ENCODE results near the gene STH. TPM values are rescaled to one million over a fixed set of nuclear protein-coding genes. Genes with fewer than 3 reads are reported as not detected.

STH gene
- total and polyA plus RNA-seq, 2 experiments from 2014 or later = not detected

- Histone ChIP-seq H3K9me3 (ENCODE audit: low read depth) (no peaks in the 10 kb centered on the region), H3K4me3 (no peak overlapping the region), H3K27me3 (no peaks in the 10 kb centered on the region), H3K4me1 (ENCODE audit: low read depth) (no peaks in the 10 kb centered on the region), H3K27ac (no peak overlapping the region), H3K36me3 (no peaks in the 10 kb centered on the region)
- no peak for TF ChIP-seq CTCF (IDR thresholded peaks at IDR 0.05; ENCODE audit: low read depth, low read length)
- DNase-seq (ENCODE audit: low read depth in 1 of 2, low spot score in 1 of 2) = no peak
These were observed 31.7 kb upstream of the STH start for GRCh38 chr17:45967378-45967777.

- Histone ChIP-seq H3K36me3 (no peaks in the 10 kb centered on the region), H3K9me3 (ENCODE audit: low read depth) (no peaks in the 10 kb centered on the region), H3K27me3 (no peaks in the 10 kb centered on the region), H3K27ac (no peak overlapping the region), H3K4me1 (ENCODE audit: low read depth) (no peaks in the 10 kb centered on the region), H3K4me3 (no peak overlapping the region)
- TF ChIP-seq CTCF (IDR thresholded peaks at IDR 0.05; ENCODE audit: low read depth, low read length) = no peak
- DNase-seq (ENCODE audit: low read depth in 1 of 2, low spot score in 1 of 2) = no peak
These were observed 30.3 kb upstream of the STH start for GRCh38 chr17:45968732-45969131.

- H3K36me3 ChIP-seq = no peaks in the 10 kb centered on the region
- H3K4me3 ChIP-seq = no peak overlapping the region
- DNase-seq (ENCODE audit: low read depth in 1 of 2, low spot score in 1 of 2) = no peak
- H3K4me1 ChIP-seq (ENCODE audit: low read depth) = no peaks in the 10 kb centered on the region
- no peak for TF ChIP-seq CTCF (IDR thresholded peaks at IDR 0.05; ENCODE audit: low read depth, low read length)
- no peak overlapping the region for H3K27ac ChIP-seq
- H3K9me3 ChIP-seq (ENCODE audit: low read depth) = no peaks in the 10 kb centered on the region
- H3K27me3 ChIP-seq = no peaks in the 10 kb centered on the region
These were observed 29.3 kb upstream of the STH start for GRCh38 chr17:45969726-45970125.

GRCh38 chr17:45970659-45971058, 28.4 kb upstream of the STH start:
- Histone ChIP-seq H3K4me3 (no peak overlapping the region), H3K36me3 (no peaks in the 10 kb centered on the region), H3K9me3 (ENCODE audit: low read depth) (no peaks in the 10 kb centered on the region), H3K27me3 (no peaks in the 10 kb centered on the region), H3K27ac (no peak overlapping the region), H3K4me1 (ENCODE audit: low read depth) (no peaks in the 10 kb centered on the region)
- no peak for TF ChIP-seq CTCF (IDR thresholded peaks at IDR 0.05; ENCODE audit: low read depth, low read length)
- no peak for DNase-seq (ENCODE audit: low read depth in 1 of 2, low spot score in 1 of 2)

DNA sequence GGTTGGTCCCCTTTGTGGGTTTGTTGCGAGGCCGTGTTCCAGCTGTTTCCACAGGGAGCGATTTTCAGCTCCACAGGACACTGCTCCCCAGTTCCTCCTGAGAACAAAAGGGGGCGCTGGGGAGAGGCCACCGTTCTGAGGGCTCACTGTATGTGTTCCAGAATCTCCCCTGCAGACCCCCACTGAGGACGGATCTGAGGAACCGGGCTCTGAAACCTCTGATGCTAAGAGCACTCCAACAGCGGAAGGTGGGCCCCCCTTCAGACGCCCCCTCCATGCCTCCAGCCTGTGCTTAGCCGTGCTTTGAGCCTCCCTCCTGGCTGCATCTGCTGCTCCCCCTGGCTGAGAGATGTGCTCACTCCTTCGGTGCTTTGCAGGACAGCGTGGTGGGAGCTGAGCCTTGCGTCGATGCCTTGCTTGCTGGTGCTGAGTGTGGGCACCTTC, 27.3 kb upstream of the STH start:
- Histone ChIP-seq H3K27ac (no peak overlapping the region), H3K27me3 (no peaks in the 10 kb centered on the region), H3K4me3 (no peak overlapping the region), H3K36me3 (no peaks in the 10 kb centered on the region), H3K4me1 (ENCODE audit: low read depth) (no peaks in the 10 kb centered on the region), H3K9me3 (ENCODE audit: low read depth) (no peaks in the 10 kb centered on the region)
- DNase-seq (ENCODE audit: low read depth in 1 of 2, low spot score in 1 of 2) = no peak
- no peak for TF ChIP-seq CTCF (IDR thresholded peaks at IDR 0.05; ENCODE audit: low read depth, low read length)

DNA sequence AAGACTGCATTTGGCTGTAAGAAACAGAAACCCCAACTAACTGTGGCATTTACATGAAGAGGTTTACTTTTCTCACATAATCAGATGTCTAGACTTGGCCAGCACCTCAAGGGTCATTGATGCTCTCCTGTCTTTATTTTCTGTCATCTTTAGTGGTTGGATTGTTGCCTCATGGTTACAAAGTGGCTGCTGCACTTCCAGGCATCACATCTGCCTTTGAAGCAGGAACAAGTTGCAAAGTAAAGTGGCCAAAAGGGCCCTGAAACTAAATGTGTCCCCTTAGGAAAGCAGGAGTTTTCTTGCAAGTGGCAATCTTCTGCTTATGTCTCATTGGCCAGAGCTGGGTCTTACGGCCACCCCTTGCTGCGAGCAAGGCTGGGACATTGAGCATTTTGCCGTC, 26.5 kb upstream of the STH start:
- Histone ChIP-seq H3K4me3 (no peak overlapping the region), H3K9me3 (ENCODE audit: low read depth) (no peaks in the 10 kb centered on the region), H3K27ac (no peak overlapping the region), H3K4me1 (ENCODE audit: low read depth) (peaks cover 6% of the 10 kb centered on the region), H3K36me3 (no peaks in the 10 kb centered on the region), H3K27me3 (no peaks in the 10 kb centered on the region)
- no peak for DNase-seq (ENCODE audit: low read depth in 1 of 2, low spot score in 1 of 2)
- no peak for TF ChIP-seq CTCF (IDR thresholded peaks at IDR 0.05; ENCODE audit: low read depth, low read length)
